HUES64 (cell line): ENCODE results near the gene GNB1L.

Experiments used
- H3K27ac ChIP-seq: 2 replicates; pipeline ENCODE4 v1.7.0; 2013; ENCODE audit warnings: low read depth, low read length, inconsistent platforms
- H3K27me3 ChIP-seq: 2 replicates; pipeline ENCODE4 v1.6.1; 2013; ENCODE audit warnings: mild to moderate bottlenecking, low read length; ENCODE audit not compliant: insufficient read depth
- H3K36me3 ChIP-seq: 2 replicates; pipeline ENCODE4 v1.6.1; 2013; ENCODE audit warnings: mild to moderate bottlenecking, low read length; ENCODE audit not compliant: insufficient read depth
- H3K4me1 ChIP-seq: 2 replicates; pipeline ENCODE4 v1.6.1; 2013; ENCODE audit warnings: mild to moderate bottlenecking, low read length, moderate library complexity; ENCODE audit not compliant: insufficient read depth
- H3K4me3 ChIP-seq: 2 replicates; pipeline ENCODE4 v1.5.1; 2013; ENCODE audit warnings: mild to moderate bottlenecking, low read length, moderate library complexity
- H3K9ac ChIP-seq: 2 replicates; pipeline ENCODE4 v1.6.1; 2013; ENCODE audit warnings: mild to moderate bottlenecking, low read depth, low read length
- H3K9me3 ChIP-seq: 2 replicates; pipeline ENCODE4 v1.6.1; 2013; ENCODE audit warnings: low read depth, low read length; ENCODE audit not compliant: insufficient read depth
- WGBS: fragments of 150-250, 120-280 bp; methylation state at CpG from one replicate; pipeline ENCODE4 v1.1.7; 2013; ENCODE audit warnings: missing lambda C conversion rate; 5-methylcytosine and 5-hydroxymethylcytosine counted together

The GNB1L gene

GRCh38 chr22:19897726-19898125 is 43.1 kb upstream of the GNB1L start:
- Histone ChIP-seq H3K27me3 (no peaks in the 10 kb centered on the region), H3K4me1 (peaks cover 5% of the 10 kb centered on the region; the same call in 1 of the 2 replicates), H3K4me3 (no peak overlapping the region), H3K9ac (no peak overlapping the region), H3K9me3 (no peaks in the 10 kb centered on the region), H3K27ac (no peak overlapping the region), H3K36me3 (no peaks in the 10 kb centered on the region)
- WGBS, result 94% methylated on average over 16 of the region's 16 CpGs

- H3K27me3 ChIP-seq, result no peaks in the 10 kb centered on the region
- WGBS, result 92% methylated on average over 15 of the region's 15 CpGs
- no peaks in the 10 kb centered on the region for H3K36me3 ChIP-seq
- peaks cover 13% of the 10 kb centered on the region; the same call in 1 of the 2 replicates for H3K4me1 ChIP-seq
- H3K27ac ChIP-seq, result no peak overlapping the region
- H3K9ac ChIP-seq, result no peak overlapping the region
- no peak overlapping the region for H3K4me3 ChIP-seq
- H3K9me3 ChIP-seq, result no peaks in the 10 kb centered on the region
These were observed 42.1 kb upstream of the GNB1L start for GRCh38 chr22:19896665-19897355.

DNA sequence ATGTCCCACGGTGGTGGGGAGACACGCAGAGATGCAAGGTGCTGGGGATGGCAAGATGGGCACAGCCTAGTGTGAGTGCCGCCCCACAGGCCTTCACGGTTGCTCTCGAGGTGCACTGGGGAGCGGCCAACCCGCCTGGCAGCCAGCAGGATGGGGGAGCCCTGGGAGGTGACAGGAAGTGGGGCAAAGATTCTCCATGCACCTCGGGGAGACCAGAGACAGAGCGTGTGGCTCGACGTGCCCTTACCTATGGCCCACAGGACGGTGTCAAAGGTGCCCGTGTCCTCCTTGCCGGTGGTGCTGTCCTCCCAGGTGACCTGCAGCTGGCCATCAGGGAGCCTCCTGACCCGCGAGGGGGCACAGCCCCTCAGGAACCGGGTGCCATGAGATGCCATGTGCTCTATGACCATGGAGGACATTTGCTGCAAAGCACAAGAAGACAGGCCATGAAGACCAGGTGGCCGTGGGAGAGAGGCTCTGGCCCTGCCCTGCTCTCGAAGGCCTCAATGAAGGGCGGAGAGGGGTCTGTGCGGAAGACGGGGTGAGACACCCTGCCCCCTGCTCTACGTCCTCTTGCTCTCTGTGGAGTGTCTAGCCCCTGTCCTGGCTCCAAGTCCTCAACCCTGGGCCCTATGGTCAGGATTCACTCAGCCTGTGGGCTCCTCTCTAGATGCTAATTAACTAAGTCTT is 40.6 kb upstream of the GNB1L start:
- no peak overlapping the region for H3K9ac ChIP-seq
- no peak overlapping the region for H3K4me3 ChIP-seq
- no peaks in the 10 kb centered on the region for H3K27me3 ChIP-seq
- H3K4me1 ChIP-seq, result peaks cover 26% of the 10 kb centered on the region
- H3K27ac ChIP-seq, result no peak overlapping the region
- H3K9me3 ChIP-seq, result no peaks in the 10 kb centered on the region
- WGBS, result 94% methylated on average over 23 of the region's 23 CpGs
- no peaks in the 10 kb centered on the region for H3K36me3 ChIP-seq

GRCh38 chr22:19893363-19893762 is 38.7 kb upstream of the GNB1L start:
- 94% methylated on average over 15 of the region's 15 CpGs for WGBS

GRCh38 chr22:19892925-19893324 is 38.3 kb upstream of the GNB1L start:
- Histone ChIP-seq H3K27me3 (no peaks in the 10 kb centered on the region), H3K9me3 (no peaks in the 10 kb centered on the region), H3K27ac (no peak overlapping the region), H3K9ac (no peak overlapping the region), H3K4me1 (peaks cover 26% of the 10 kb centered on the region), H3K4me3 (no peak overlapping the region), H3K36me3 (no peaks in the 10 kb centered on the region)
- WGBS, result 90% methylated on average over 13 of the region's 13 CpGs

More at GRCh38 chr22:19893363-19893762, 38.7 kb upstream of the GNB1L start:
- Histone ChIP-seq H3K27me3 (no peaks in the 10 kb centered on the region), H3K27ac (no peak overlapping the region), H3K9me3 (no peaks in the 10 kb centered on the region), H3K36me3 (no peaks in the 10 kb centered on the region), H3K9ac (no peak overlapping the region), H3K4me3 (no peak overlapping the region), H3K4me1 (peaks cover 26% of the 10 kb centered on the region)

GRCh38 chr22:19892257-19892879 is 37.7 kb upstream of the GNB1L start:
- Histone ChIP-seq H3K36me3 (no peaks in the 10 kb centered on the region), H3K9me3 (no peaks in the 10 kb centered on the region), H3K9ac (peak overlapping the region; percentile 45; the same call in 1 of the 2 replicates), H3K4me1 (peaks cover 26% of the 10 kb centered on the region), H3K27ac (peak overlapping the region; percentile 72), H3K27me3 (no peaks in the 10 kb centered on the region), H3K4me3 (no peak overlapping the region)
- WGBS, result 70% methylated on average over 24 of the region's 24 CpGs

- Histone ChIP-seq H3K4me1 (peaks cover 26% of the 10 kb centered on the region), H3K27ac (peak overlapping the region; percentile 72), H3K27me3 (no peaks in the 10 kb centered on the region), H3K36me3 (no peaks in the 10 kb centered on the region), H3K9me3 (no peaks in the 10 kb centered on the region), H3K4me3 (no peak overlapping the region), H3K9ac (peak overlapping the region; percentile 45)
- WGBS, result 45% methylated on average over 32 of the region's 32 CpGs
These were observed 36.9 kb upstream of the GNB1L start for GRCh38 chr22:19891317-19892256.

- no peaks in the 10 kb centered on the region for H3K9me3 ChIP-seq
- H3K27me3 ChIP-seq, result no peaks in the 10 kb centered on the region
- peaks cover 26% of the 10 kb centered on the region for H3K4me1 ChIP-seq
- H3K4me3 ChIP-seq, result no peak overlapping the region
- H3K27ac ChIP-seq, result peak overlapping the region; percentile 63
- H3K36me3 ChIP-seq, result no peaks in the 10 kb centered on the region
- H3K9ac ChIP-seq, result peak overlapping the region; percentile 39
- WGBS, result 90% methylated on average over 20 of the region's 20 CpGs
These were observed 36.0 kb upstream of the GNB1L start for GRCh38 chr22:19890502-19891316.

DNA sequence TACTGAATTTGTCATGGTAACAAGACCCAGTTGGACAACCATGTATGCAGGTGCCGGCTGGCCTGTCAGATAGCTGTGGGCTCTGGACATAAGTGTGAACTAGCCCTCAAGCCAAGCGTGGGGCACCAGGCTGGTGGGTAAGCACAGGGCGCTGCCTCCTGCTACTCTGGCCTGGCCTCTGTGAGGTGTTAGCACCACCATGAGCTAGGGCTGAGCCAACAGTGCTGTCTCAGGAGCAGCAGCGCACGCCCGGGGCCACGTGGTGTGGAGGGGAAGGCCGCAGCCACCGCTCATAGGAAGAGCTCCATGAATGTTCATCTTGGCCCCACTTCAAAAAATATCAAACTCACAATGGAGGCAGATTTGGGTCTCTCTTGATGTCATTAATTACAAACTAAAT is 35.3 kb upstream of the GNB1L start:
- Histone ChIP-seq H3K9me3 (no peaks in the 10 kb centered on the region), H3K27ac (no peak overlapping the region), H3K4me1 (peaks cover 26% of the 10 kb centered on the region), H3K9ac (no peak overlapping the region), H3K27me3 (no peaks in the 10 kb centered on the region), H3K4me3 (no peak overlapping the region), H3K36me3 (no peaks in the 10 kb centered on the region)
- WGBS, result 89% methylated on average over 9 of the region's 9 CpGs

DNA sequence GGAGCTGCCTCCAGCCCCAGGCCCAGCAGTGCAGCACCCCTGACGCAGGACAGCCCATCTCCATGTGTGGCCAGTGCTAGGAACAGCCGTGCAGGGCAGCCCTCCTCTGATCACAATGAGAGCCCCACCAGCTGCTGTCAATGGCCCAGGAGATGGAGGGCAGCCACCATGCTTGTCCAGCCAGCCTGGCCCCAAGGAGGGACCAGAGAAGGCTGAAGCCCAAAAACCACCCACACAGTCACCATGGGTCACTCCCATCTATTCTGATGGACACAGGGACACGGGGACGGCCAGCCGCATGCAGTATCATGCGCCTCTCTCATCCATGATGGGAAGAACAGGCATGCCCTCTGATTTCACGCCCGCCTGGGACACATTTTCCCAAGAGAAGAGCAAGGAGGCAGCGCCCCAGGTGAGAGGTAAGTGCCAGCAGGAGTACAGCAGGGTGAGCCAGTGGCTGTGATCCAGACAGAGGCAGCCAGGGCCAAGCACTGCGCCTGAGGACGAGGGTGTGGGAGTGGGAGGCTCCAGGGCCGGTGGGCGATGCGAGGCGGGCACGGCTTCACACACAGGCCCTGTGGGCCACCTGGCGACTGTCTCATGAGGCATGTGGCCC is 33.6 kb upstream of the GNB1L start:
- Histone ChIP-seq H3K36me3 (no peaks in the 10 kb centered on the region), H3K27me3 (no peaks in the 10 kb centered on the region), H3K4me1 (peaks cover 26% of the 10 kb centered on the region), H3K4me3 (no peak overlapping the region), H3K9ac (no peak overlapping the region), H3K27ac (no peak overlapping the region), H3K9me3 (no peaks in the 10 kb centered on the region)
- 96% methylated on average over 17 of the region's 17 CpGs for WGBS
